Naive thymus-derived CD8-positive, alpha-beta T cell (primary cell): ENCODE results near the gene FLOT2. TPM values are rescaled to one million over a fixed set of nuclear protein-coding genes. Genes with fewer than 3 reads are reported as not detected.
A peak's percentile ranks its signal among the peaks of the same experiment; 100 is the strongest.

ENCODE experiments used
- ATAC-seq, 2 donors: fragments of 150-1000 bp; cut with Tn5 transposase in 1 of 2; sonication (Bioruptor Pico), chemical (Tn5 transposase) in 1 of 2; 1 replicate in 1 of 2; 2 replicates in 1 of 2; pipeline ENCODE4 v1.10.0; 2021; ENCODE audit warnings: mild to moderate bottlenecking in 2 of 2, moderate library complexity in 2 of 2
- POLR2A ChIA-PET: fragments of 350-600 bp; sonication (Branson Sonifier 250); formaldehyde crosslinking; loops from one replicate; lab custom pipeline; 2021; ENCODE audit warnings: antibody characterized with exemption; lab: Charles Lee
- DNase-seq, 10 donors: peaks; one replicate each; pipeline versions ENCODE4 v3.0.0 to v3.0.0-alpha.2; 2020 to 2022
- H3K27ac Mint-ChIP-seq, 10 donors: one replicate each; pipeline ENCODE4 v1.8.0; 2020 to 2022; ENCODE audit warnings: mild to moderate bottlenecking in 10 of 10, mixed read lengths in 10 of 10, moderate library complexity in 4 of 10, inconsistent platforms in 1 of 10
- H3K27me3 Mint-ChIP-seq, 5 donors: one replicate each; pipeline ENCODE4 v1.8.0; 2021 to 2022; ENCODE audit warnings: mixed read lengths in 5 of 5
- H3K36me3 Mint-ChIP-seq, 3 donors: one replicate each; pipeline ENCODE4 v1.8.0; 2020 to 2022; ENCODE audit warnings: mixed read lengths in 3 of 3, mild to moderate bottlenecking in 2 of 3, inconsistent platforms in 1 of 3
- H3K4me1 Mint-ChIP-seq, 4 donors: one replicate each; pipeline ENCODE4 v1.8.0; 2021 to 2022; ENCODE audit warnings: mixed read lengths in 4 of 4
- H3K4me3 Mint-ChIP-seq, 10 donors: one replicate each; pipeline ENCODE4 v1.8.0; 2020 to 2022; ENCODE audit warnings: mild to moderate bottlenecking in 10 of 10, mixed read lengths in 10 of 10, moderate library complexity in 6 of 10, inconsistent platforms in 1 of 10
- H3K9me3 Mint-ChIP-seq, 9 donors: one replicate each; pipeline ENCODE4 v1.8.0; 2020 to 2022; ENCODE audit warnings: mixed read lengths in 9 of 9, mild to moderate bottlenecking in 3 of 9, inconsistent platforms in 1 of 9, moderate library complexity in 1 of 9
- microRNA-seq: library from miRNA; unstranded; fragments of <30 nt; microRNA quantifications from one replicate; pipeline ENCODE4 v1.2.0, GENCODE V29; 2022; ENCODE audit warnings: borderline microRNAs expressed
- polyA plus RNA-seq, 3 donors: library from polyadenylated mRNA; unstranded; fragments of 300-500 nt; fragmentation: Illumina TruSeq; gene quantifications; one replicate each; pipeline ENCODE4 v1.2.3, GENCODE V29; 2021
- total RNA-seq, 8 experiments: library from RNA in 2 of 8; stranded (reverse) in 2 of 8; gene quantifications; one replicate each; pipeline ENCODE4 v1.2.3 and lab custom pipeline; 2021 to 2026

Gene FLOT2
- total and polyA plus RNA-seq, 5 experiments from 2014 or later: 206 to 253 (median 230) TPM

DNA sequence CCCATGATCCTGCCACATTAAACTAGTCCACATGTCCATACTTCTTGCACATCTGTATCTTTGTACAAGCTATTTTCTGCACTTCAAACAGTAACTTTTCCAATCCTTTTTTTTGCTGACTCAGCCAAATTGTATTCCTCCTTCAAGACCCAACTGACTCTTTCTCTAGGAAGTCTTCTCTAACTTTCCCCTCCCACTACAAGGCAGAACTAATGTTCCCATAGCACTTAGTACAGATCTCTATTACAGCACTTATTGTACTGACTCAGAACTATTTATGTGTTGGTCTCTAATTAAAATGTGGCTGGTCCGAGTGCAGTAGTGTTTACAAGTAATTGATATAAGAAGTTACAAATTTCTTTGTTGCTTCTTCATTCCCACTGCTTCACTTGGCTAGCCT is 63.1 kb downstream of the FLOT2 start:
- no peak for DNase-seq
- POLR2A ChIA-PET: interaction anchor here (0.7 kb wide), 1 partner anchor 19 kb away, joined by 3 read pairs; no protein-coding TSS in a partner anchor
- Mint-ChIP-seq H3K9me3 (no peaks in the 10 kb centered on the region), H3K27me3 (no peaks in the 10 kb centered on the region), H3K4me1 (peaks cover 8 to 28% (median 20%) of the 10 kb centered on the region in 4 donors), H3K27ac (peak overlapping the region in 1 of 10 donors; percentile 35), H3K36me3 (peaks cover 0 to 31% (median 1%) of the 10 kb centered on the region in 3 donors), H3K4me3 (no peak overlapping the region)
- no peak for ATAC-seq

Small RNA genes within 50 kb of the gene (microRNA-seq; reads per million reads assigned to microRNA genes)
- gene MIR451B: not detected

Other genes with a start within 250 kb of the FLOT2 start
- 10 to 100 TPM; 38.4 to 40.0 TPM for gene SDF2, start 235.8 kb downstream of the FLOT2 start, total RNA-seq
- gene SDF2, start 235.8 kb downstream of the FLOT2 start, polyA plus RNA-seq: 10 to 100 TPM; 55.8 to 76.3 (median 59.0) TPM
- gene SUPT6H, start 235.5 kb downstream of the FLOT2 start, total RNA-seq: 100 to 1,000 TPM in 1 of 2 experiments, 10 to 100 TPM in 1; 88.1 to 105 TPM
- gene SUPT6H, start 235.5 kb downstream of the FLOT2 start, polyA plus RNA-seq: 10 to 100 TPM in 1 of 3 donors, 1 to 10 TPM in 2; 7.4 to 22.0 (median 10.0) TPM
- 10 to 100 TPM; 16.7 to 17.3 TPM for gene PROCA1, start 185.8 kb downstream of the FLOT2 start, total RNA-seq
- gene PROCA1, start 185.8 kb downstream of the FLOT2 start, polyA plus RNA-seq: 1 to 10 TPM in 1 of 3 donors, under 1 TPM in 2; 0.16 to 2.0 (median 0.20) TPM
- gene RAB34, start 179.9 kb downstream of the FLOT2 start, total RNA-seq: 1 to 10 TPM; 5.0 to 5.7 TPM
- gene RAB34, start 179.9 kb downstream of the FLOT2 start, polyA plus RNA-seq: 10 to 100 TPM in 1 of 3 donors, 1 to 10 TPM in 2; 3.3 to 10.2 (median 7.7) TPM
- 1,000 to 10,000 TPM; 3,189 to 3,253 TPM for gene RPL23A, start 177.7 kb downstream of the FLOT2 start, total RNA-seq
- gene RPL23A, start 177.7 kb downstream of the FLOT2 start, polyA plus RNA-seq: 1,000 to 10,000 TPM; 6,432 to 6,679 (median 6,593) TPM
- gene TLCD1, start 171.5 kb downstream of the FLOT2 start, total RNA-seq: under 1 TPM in 1 of 2 experiments, not detected in 1; 0.88 TPM
- under 1 TPM in 1 of 3 donors, not detected in 2; 0.22 TPM for gene TLCD1, start 171.5 kb downstream of the FLOT2 start, polyA plus RNA-seq
- gene NEK8, start 168.9 kb downstream of the FLOT2 start, total RNA-seq: 10 to 100 TPM; 12.8 to 15.1 TPM
- gene NEK8, start 168.9 kb downstream of the FLOT2 start, polyA plus RNA-seq: 1 to 10 TPM; 3.2 to 4.0 (median 3.4) TPM
- 10 to 100 TPM; 32.3 to 36.2 TPM for gene TRAF4, start 153.7 kb downstream of the FLOT2 start, total RNA-seq
- 1 to 10 TPM in 2 of 3 donors, under 1 TPM in 1; 0.99 to 1.3 (median 1.0) TPM for gene TRAF4, start 153.7 kb downstream of the FLOT2 start, polyA plus RNA-seq
- 10 to 100 TPM; 16.9 to 23.1 TPM for gene FAM222B, start 54.9 kb downstream of the FLOT2 start, total RNA-seq
- 10 to 100 TPM in 1 of 3 donors, 1 to 10 TPM in 2; 7.5 to 20.0 (median 9.2) TPM for gene FAM222B, start 54.9 kb downstream of the FLOT2 start, polyA plus RNA-seq
- gene ERAL1, start 42.7 kb downstream of the FLOT2 start, total RNA-seq: 10 to 100 TPM; 25.3 to 25.8 TPM
- 10 to 100 TPM; 32.7 to 54.9 (median 38.0) TPM for gene ERAL1, start 42.7 kb downstream of the FLOT2 start, polyA plus RNA-seq
- gene DHRS13, start 5.3 kb upstream of the FLOT2 start, total RNA-seq: 10 to 100 TPM; 46.1 to 47.3 TPM
- 10 to 100 TPM; 17.1 to 22.8 (median 19.4) TPM for gene DHRS13, start 5.3 kb upstream of the FLOT2 start, polyA plus RNA-seq
- 100 to 1,000 TPM; 117 to 124 TPM for gene PHF12, start 53.8 kb upstream of the FLOT2 start, total RNA-seq
- gene PHF12, start 53.8 kb upstream of the FLOT2 start, polyA plus RNA-seq: 10 to 100 TPM in 1 of 3 donors, 1 to 10 TPM in 2; 5.2 to 12.0 (median 6.2) TPM
- not detected for gene SEZ6, start 108.3 kb upstream of the FLOT2 start, total RNA-seq
- gene SEZ6, start 108.3 kb upstream of the FLOT2 start, polyA plus RNA-seq: 1 to 10 TPM in 1 of 3 donors, under 1 TPM in 2; 0.40 to 1.5 (median 0.85) TPM
- 1 to 10 TPM; 7.3 to 8.7 TPM for gene PIPOX, start 145.4 kb upstream of the FLOT2 start, total RNA-seq
- gene PIPOX, start 145.4 kb upstream of the FLOT2 start, polyA plus RNA-seq: 1 to 10 TPM; 1.2 to 1.5 (median 1.3) TPM